Caco-2 (cell line): ENCODE data around the gene ALG9. TPM values are rescaled to one million over a fixed set of nuclear protein-coding genes. Genes with fewer than 3 reads are reported as not detected.

Experiments
- BruUV-seq: library from RNA; stranded (reverse); fragments of 400-500 nt; replicated peaks from 2 replicates; lab custom pipeline; 2021; lab: Mats Ljungman, UMichigan
- CTCF ChIA-PET: fragments of 300-600 bp; sonication (Branson Sonifier 250); formaldehyde crosslinking; loops from one replicate; lab custom pipeline; 2022; ENCODE audit warnings: antibody characterized with exemption; lab: Charles Lee
- POLR2A ChIA-PET: fragments of 300-600 bp; sonication (Branson Sonifier 250); formaldehyde crosslinking; loops from one replicate; lab custom pipeline; 2022; ENCODE audit warnings: antibody characterized with exemption; lab: Charles Lee
- DNase-seq, 2 experiments: peaks; one replicate each; pipeline versions ENCODE4 v3.0.0 to v3.0.0-alpha.2; 2020 to 2022
- H3K27me3 ChIP-seq: replicated peaks from 2 replicates; pipeline ENCODE4 v1.6.0; 2011; ENCODE audit warnings: low read length; ENCODE audit not compliant: control insufficient read depth, insufficient read depth
- H3K36me3 ChIP-seq: 2 replicates; pipeline ENCODE4 v1.5.1; 2011; ENCODE audit warnings: low read length; ENCODE audit not compliant: control insufficient read depth, insufficient read depth
- H3K4me1 ChIP-seq: fragments of 250-450 bp; sonication (Bioruptor Pico); 2 replicates; pipeline ENCODE4 v1.5.1; 2020; ENCODE audit warnings: mild to moderate bottlenecking
- H3K4me3 ChIP-seq: 2 replicates; pipeline ENCODE4 v1.5.1; 2011; ENCODE audit warnings: low read depth, mild to moderate bottlenecking, control low read depth, low read length
- H3K9me3 ChIP-seq: fragments of 250-450 bp; sonication (Bioruptor Pico); 2 replicates; pipeline ENCODE4 v1.5.1; 2020; ENCODE audit warnings: mild to moderate bottlenecking, moderate library complexity
- H3K27ac Mint-ChIP-seq: one replicate; pipeline ENCODE4 v1.8.0; 2022; ENCODE audit warnings: mixed read lengths; ENCODE audit not compliant: unreplicated experiment
- H3K27me3 Mint-ChIP-seq: one replicate; pipeline ENCODE4 v1.8.0; 2022; ENCODE audit warnings: mixed read lengths; ENCODE audit not compliant: insufficient read depth, unreplicated experiment
- H3K36me3 Mint-ChIP-seq: one replicate; pipeline ENCODE4 v1.8.0; 2022; ENCODE audit warnings: mild to moderate bottlenecking, mixed read lengths; ENCODE audit not compliant: insufficient read depth, unreplicated experiment
- H3K4me1 Mint-ChIP-seq: one replicate; pipeline ENCODE4 v1.8.0; 2022; ENCODE audit warnings: low read depth, mixed read lengths; ENCODE audit not compliant: unreplicated experiment
- H3K4me3 Mint-ChIP-seq: one replicate; pipeline ENCODE4 v1.8.0; 2022; ENCODE audit warnings: mild to moderate bottlenecking, moderate library complexity, mixed read lengths; ENCODE audit not compliant: unreplicated experiment
- H3K9me3 Mint-ChIP-seq: one replicate; pipeline ENCODE4 v1.8.0; 2022; ENCODE audit warnings: mixed read lengths; ENCODE audit not compliant: unreplicated experiment
- intact Hi-C: fragments of 100-400 bp; cut with micrococcal nuclease; formaldehyde crosslinking; loops from one replicate; pipeline ENCODE4 v1.10.0; 2022; ENCODE audit not compliant: unreplicated experiment
- total RNA-seq: library from RNA; stranded (reverse); gene quantifications from 2 replicates; pipeline ENCODE4 v1.2.3, GENCODE V29; 2022
- TF ChIP-seq, protein P1 (sequence below), 2 experiments: fragments of 200-600 bp in 1 of 2; IDR thresholded peaks; 1 replicate in 1 of 2; 2 replicates in 1 of 2; pipeline versions ENCODE4 v1.5.1 to v1.8.0; 2011 to 2022; ENCODE audit warnings: antibody characterized with exemption in 1 of 2, control low read depth in 1 of 2, inconsistent platforms in 1 of 2, low read depth in 1 of 2, low read length in 1 of 2, mild to moderate bottlenecking in 1 of 2, moderate library complexity in 1 of 2; ENCODE audit not compliant: insufficient read depth in 1 of 2, severe bottlenecking in 1 of 2, unreplicated experiment in 1 of 2

The ALG9 gene
- total RNA-seq, 1 experiment from 2014 or later = 57.4 TPM

DNA sequence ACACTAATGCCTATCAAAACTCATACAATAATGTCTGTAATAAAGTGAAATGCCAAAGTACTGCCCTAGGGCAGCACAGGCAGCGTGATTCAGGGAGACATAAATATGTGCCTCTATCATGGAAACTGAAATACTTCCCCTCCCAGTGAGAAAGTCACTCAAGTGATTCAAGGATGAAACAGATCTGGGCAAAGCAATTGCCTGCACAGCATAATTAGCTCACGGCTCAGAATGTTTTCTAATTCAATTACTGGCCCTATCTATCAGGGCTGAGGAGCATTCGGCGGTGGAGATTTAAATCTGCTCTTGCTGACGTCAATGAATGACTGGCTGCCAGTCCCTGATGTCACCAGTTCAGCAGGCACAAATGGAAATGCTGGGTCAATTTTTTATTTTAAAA, 77.5 kb downstream of the ALG9 start:
- Histone ChIP-seq H3K27me3 (no peaks in the 10 kb centered on the region), H3K9me3 (no peaks in the 10 kb centered on the region), H3K4me3 (no peak overlapping the region), H3K4me1 (no peaks in the 10 kb centered on the region), H3K36me3 (no peaks in the 10 kb centered on the region)
- Mint-ChIP-seq H3K9me3 (no peaks in the 10 kb centered on the region), H3K27me3 (no peaks in the 10 kb centered on the region), H3K4me3 (no peak overlapping the region), H3K36me3 (peaks cover 11% of the 10 kb centered on the region), H3K27ac (no peak overlapping the region), H3K4me1 (no peaks in the 10 kb centered on the region)
- ChIA-PET CTCF (interaction anchor here (0.6 to 1.8 kb wide), 4 partner anchors 40 to 263 kb away, joined by 3 to 5 read pairs (median 4); no protein-coding TSS in a partner anchor), POLR2A (no interaction called here)
- no peak for DNase-seq
- TF ChIP-seq, protein P1, sequence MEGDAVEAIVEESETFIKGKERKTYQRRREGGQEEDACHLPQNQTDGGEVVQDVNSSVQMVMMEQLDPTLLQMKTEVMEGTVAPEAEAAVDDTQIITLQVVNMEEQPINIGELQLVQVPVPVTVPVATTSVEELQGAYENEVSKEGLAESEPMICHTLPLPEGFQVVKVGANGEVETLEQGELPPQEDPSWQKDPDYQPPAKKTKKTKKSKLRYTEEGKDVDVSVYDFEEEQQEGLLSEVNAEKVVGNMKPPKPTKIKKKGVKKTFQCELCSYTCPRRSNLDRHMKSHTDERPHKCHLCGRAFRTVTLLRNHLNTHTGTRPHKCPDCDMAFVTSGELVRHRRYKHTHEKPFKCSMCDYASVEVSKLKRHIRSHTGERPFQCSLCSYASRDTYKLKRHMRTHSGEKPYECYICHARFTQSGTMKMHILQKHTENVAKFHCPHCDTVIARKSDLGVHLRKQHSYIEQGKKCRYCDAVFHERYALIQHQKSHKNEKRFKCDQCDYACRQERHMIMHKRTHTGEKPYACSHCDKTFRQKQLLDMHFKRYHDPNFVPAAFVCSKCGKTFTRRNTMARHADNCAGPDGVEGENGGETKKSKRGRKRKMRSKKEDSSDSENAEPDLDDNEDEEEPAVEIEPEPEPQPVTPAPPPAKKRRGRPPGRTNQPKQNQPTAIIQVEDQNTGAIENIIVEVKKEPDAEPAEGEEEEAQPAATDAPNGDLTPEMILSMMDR (IDR thresholded peaks at IDR 0.05; ENCODE audit: insufficient read depth in 1 of 2, low read depth in 1 of 2, low read length in 1 of 2, severe bottlenecking in 1 of 2, unreplicated experiment in 1 of 2) = no peak
- intact Hi-C loops = no loop called here
- no TSS peak for BruUV-seq

DNA sequence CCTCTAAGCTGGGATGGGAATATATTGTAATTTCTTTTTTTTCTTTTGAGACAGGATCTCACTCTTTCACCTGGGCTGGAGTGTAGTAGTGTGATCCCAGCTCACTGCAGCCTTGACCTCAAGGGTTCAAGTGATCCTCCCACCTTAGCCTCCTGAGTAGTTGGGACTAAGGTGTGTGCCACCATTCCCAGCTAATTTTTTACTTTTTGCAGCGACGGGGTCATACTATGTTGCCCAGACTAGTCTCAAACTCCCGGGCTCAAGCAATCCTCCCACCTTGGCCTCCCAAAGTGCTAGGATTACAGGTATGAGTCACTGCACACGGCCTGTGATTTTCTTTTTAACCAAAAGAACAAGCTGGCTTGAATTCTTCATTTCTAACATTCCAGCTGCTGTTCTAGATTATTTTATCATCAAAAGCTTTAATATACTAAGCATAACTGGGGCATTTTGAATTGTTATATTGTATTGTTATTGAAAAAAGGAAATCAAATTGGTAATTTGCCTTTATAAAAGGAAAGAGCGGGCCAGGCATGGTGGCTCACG, 78.4 kb downstream of the ALG9 start:
- POLR2A ChIA-PET = interaction anchor here (0.6 kb wide), 1 partner anchor 26 kb away, joined by 4 read pairs; no protein-coding TSS in a partner anchor
- BruUV-seq = no TSS peak

DNA sequence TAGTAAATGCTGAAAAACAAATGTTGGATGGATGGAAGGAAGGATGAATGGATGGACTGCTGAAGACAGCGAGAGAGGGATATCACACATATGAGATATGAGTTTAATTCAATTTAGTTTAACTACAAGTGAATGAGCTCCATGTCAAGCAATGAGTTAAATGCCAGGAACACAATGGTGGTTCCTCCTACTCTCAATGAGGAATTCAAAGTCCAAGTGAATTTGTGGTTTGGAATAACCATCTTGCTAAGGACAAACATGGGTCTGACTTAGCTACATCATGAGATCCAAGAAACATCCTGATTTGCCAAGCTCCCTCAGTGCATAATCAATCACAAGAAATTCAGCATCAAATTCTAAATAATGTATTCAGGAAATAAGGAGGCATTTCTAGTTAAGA, 79.1 kb downstream of the ALG9 start:
- H3K27me3 Mint-ChIP-seq = no peaks in the 10 kb centered on the region
- ChIA-PET CTCF (interaction anchor here (1.0 to 1.8 kb wide), 3 partner anchors 14 to 188 kb away, joined by 4 to 7 read pairs (median 5); no protein-coding TSS in a partner anchor), POLR2A (no interaction called here)
- no peak overlapping the region for H3K27ac Mint-ChIP-seq
- Histone ChIP-seq H3K27me3 (no peaks in the 10 kb centered on the region), H3K36me3 (no peaks in the 10 kb centered on the region), H3K4me3 (no peak overlapping the region), H3K4me1 (no peaks in the 10 kb centered on the region), H3K9me3 (no peaks in the 10 kb centered on the region)
- peaks cover 11% of the 10 kb centered on the region for H3K36me3 Mint-ChIP-seq
- H3K4me3 Mint-ChIP-seq = no peak overlapping the region
- H3K4me1 Mint-ChIP-seq = no peaks in the 10 kb centered on the region
- no TSS peak for BruUV-seq
- intact Hi-C loops = no loop called here
- no peak for DNase-seq
- no peaks in the 10 kb centered on the region for H3K9me3 Mint-ChIP-seq
- TF ChIP-seq, protein P1 (IDR thresholded peaks at IDR 0.05; ENCODE audit: insufficient read depth in 1 of 2, low read depth in 1 of 2, low read length in 1 of 2, severe bottlenecking in 1 of 2, unreplicated experiment in 1 of 2) = no peak

More for the DNA sequence above, 78.4 kb downstream of the ALG9 start:
- no peaks in the 10 kb centered on the region for H3K36me3 ChIP-seq
- H3K4me3 ChIP-seq = no peak overlapping the region
- CTCF ChIA-PET = interaction anchor here (0.6 to 1.8 kb wide), 6 partner anchors 15 to 264 kb away, joined by 3 to 7 read pairs (median 4); no protein-coding TSS in a partner anchor
- Mint-ChIP-seq H3K4me1 (no peaks in the 10 kb centered on the region), H3K36me3 (peaks cover 11% of the 10 kb centered on the region), H3K27ac (no peak overlapping the region), H3K27me3 (no peaks in the 10 kb centered on the region), H3K9me3 (no peaks in the 10 kb centered on the region), H3K4me3 (no peak overlapping the region)
- no peaks in the 10 kb centered on the region for H3K9me3 ChIP-seq
- H3K4me1 ChIP-seq = no peaks in the 10 kb centered on the region
- TF ChIP-seq, protein P1 (IDR thresholded peaks at IDR 0.05; ENCODE audit: insufficient read depth in 1 of 2, low read depth in 1 of 2, low read length in 1 of 2, severe bottlenecking in 1 of 2, unreplicated experiment in 1 of 2) = no peak
- intact Hi-C loops = no loop called here
- H3K27me3 ChIP-seq = no peaks in the 10 kb centered on the region
- DNase-seq = no peak
